MCF 10A (cell line): Measurements from ENCODE around the gene CLCN4. TPM values are rescaled to one million over a fixed set of nuclear protein-coding genes. Genes with fewer than 3 reads are reported as not detected.

ENCODE experiments used
- BruUV-seq: library from RNA; stranded (reverse); fragments of 400-500 nt; replicated peaks from 2 replicates; lab custom pipeline; 2021; lab: Mats Ljungman, UMichigan
- CTCF ChIA-PET: fragments of 300-600 bp; sonication (Branson Sonifier 250); formaldehyde crosslinking; extraction: SDS; loops from one replicate; lab custom pipeline; 2021; ENCODE audit warnings: antibody characterized with exemption, inconsistent platforms; lab: Yijun Ruan, JAX
- POLR2A ChIA-PET: fragments of 300-600, 350-650 bp; sonication (Branson Sonifier 250); formaldehyde crosslinking; extraction: SDS; loops from one replicate; lab custom pipeline; 2020; ENCODE audit warnings: antibody characterized with exemption, inconsistent platforms; lab: Yijun Ruan, JAX
- DNase-seq: peaks from one replicate; pipeline ENCODE4 v3.0.0-alpha.2; 2018; ENCODE audit not compliant: unreplicated experiment
- H3K27ac Mint-ChIP-seq: one replicate; pipeline ENCODE4 v1.8.0; 2022; ENCODE audit warnings: mild to moderate bottlenecking, low read depth, mixed read lengths; ENCODE audit not compliant: unreplicated experiment
- H3K27me3 Mint-ChIP-seq: one replicate; pipeline ENCODE4 v1.8.0; 2022; ENCODE audit warnings: mixed read lengths; ENCODE audit not compliant: insufficient read depth, unreplicated experiment
- H3K36me3 Mint-ChIP-seq: one replicate; pipeline ENCODE4 v1.8.0; 2022; ENCODE audit warnings: mild to moderate bottlenecking, moderate library complexity, mixed read lengths; ENCODE audit not compliant: insufficient read depth, unreplicated experiment
- H3K4me1 Mint-ChIP-seq: one replicate; pipeline ENCODE4 v1.8.0; 2022; ENCODE audit warnings: mixed read lengths; ENCODE audit not compliant: insufficient read depth, unreplicated experiment
- H3K4me3 Mint-ChIP-seq: one replicate; pipeline ENCODE4 v1.8.0; 2022; ENCODE audit warnings: mild to moderate bottlenecking, moderate library complexity, mixed read lengths; ENCODE audit not compliant: unreplicated experiment
- H3K9me3 Mint-ChIP-seq: one replicate; pipeline ENCODE4 v1.8.0; 2022; ENCODE audit warnings: mixed read lengths; ENCODE audit not compliant: unreplicated experiment
- intact Hi-C: fragments of 100-400 bp; cut with micrococcal nuclease; formaldehyde crosslinking; loops from 2 replicates; pipeline ENCODE4 v1.14.1; 2022
- total RNA-seq: library from RNA; stranded (reverse); gene quantifications from 2 replicates; pipeline ENCODE4 v1.2.3, GENCODE V29; 2022
- TF ChIP-seq, protein P1 (sequence below): fragments of 200-600 bp; IDR thresholded peaks from one replicate; pipeline ENCODE4 v1.8.0; 2022; ENCODE audit warnings: antibody characterized with exemption, mild to moderate bottlenecking; ENCODE audit not compliant: unreplicated experiment

CLCN4 gene
- total RNA-seq, 1 experiment from 2014 or later, result 7.3 TPM

DNA sequence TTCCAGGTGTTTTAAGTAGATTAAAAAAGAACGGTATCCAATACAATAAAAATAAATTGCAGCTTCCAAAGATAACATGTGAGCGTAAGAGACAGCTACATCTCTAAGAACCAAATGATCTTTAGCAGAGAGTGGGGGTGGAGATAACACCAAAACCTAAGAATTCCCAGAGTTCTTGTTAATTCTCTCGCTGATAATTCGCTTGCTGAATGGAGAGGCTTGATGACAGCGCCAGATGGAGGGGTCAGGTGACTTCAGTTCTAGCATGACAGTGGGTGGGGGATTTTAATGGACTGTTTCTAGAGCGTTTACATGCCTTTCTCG, 2.3 kb downstream of the CLCN4 start:
- no peaks in the 10 kb centered on the region for H3K9me3 Mint-ChIP-seq
- peaks cover 16% of the 10 kb centered on the region for H3K27me3 Mint-ChIP-seq
- peak overlapping the region; percentile 16 for H3K4me3 Mint-ChIP-seq
- no peak overlapping the region for H3K27ac Mint-ChIP-seq
- peaks cover 7% of the 10 kb centered on the region for H3K4me1 Mint-ChIP-seq
- ChIA-PET POLR2A (no interaction called here), CTCF (interaction anchor here (0.6 kb wide), 1 partner anchor 944 kb away, joined by 3 read pairs; no protein-coding TSS in a partner anchor)
- no peaks in the 10 kb centered on the region for H3K36me3 Mint-ChIP-seq
- BruUV-seq, result no TSS peak
- intact Hi-C loops, result no loop called here
- DNase-seq, result no peak
- TF ChIP-seq, protein P1, sequence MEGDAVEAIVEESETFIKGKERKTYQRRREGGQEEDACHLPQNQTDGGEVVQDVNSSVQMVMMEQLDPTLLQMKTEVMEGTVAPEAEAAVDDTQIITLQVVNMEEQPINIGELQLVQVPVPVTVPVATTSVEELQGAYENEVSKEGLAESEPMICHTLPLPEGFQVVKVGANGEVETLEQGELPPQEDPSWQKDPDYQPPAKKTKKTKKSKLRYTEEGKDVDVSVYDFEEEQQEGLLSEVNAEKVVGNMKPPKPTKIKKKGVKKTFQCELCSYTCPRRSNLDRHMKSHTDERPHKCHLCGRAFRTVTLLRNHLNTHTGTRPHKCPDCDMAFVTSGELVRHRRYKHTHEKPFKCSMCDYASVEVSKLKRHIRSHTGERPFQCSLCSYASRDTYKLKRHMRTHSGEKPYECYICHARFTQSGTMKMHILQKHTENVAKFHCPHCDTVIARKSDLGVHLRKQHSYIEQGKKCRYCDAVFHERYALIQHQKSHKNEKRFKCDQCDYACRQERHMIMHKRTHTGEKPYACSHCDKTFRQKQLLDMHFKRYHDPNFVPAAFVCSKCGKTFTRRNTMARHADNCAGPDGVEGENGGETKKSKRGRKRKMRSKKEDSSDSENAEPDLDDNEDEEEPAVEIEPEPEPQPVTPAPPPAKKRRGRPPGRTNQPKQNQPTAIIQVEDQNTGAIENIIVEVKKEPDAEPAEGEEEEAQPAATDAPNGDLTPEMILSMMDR, result no peak

- DNase-seq, result no peak
- H3K4me3 Mint-ChIP-seq, result no peak overlapping the region
- peaks cover 7% of the 10 kb centered on the region for H3K4me1 Mint-ChIP-seq
- BruUV-seq, result no TSS peak
- intact Hi-C loops, result no loop called here
- H3K36me3 Mint-ChIP-seq, result no peaks in the 10 kb centered on the region
- CTCF ChIA-PET, result no interaction called here
- H3K27me3 Mint-ChIP-seq, result peaks cover 16% of the 10 kb centered on the region
- no peaks in the 10 kb centered on the region for H3K9me3 Mint-ChIP-seq
- TF ChIP-seq, protein P1, result no peak
- no peak overlapping the region for H3K27ac Mint-ChIP-seq
- POLR2A ChIA-PET, result interaction anchor here (0.7 to 0.8 kb wide), 2 partner anchors 9 to 781 kb away, joined by 3 to 4 read pairs; no protein-coding TSS in a partner anchor
Observed at GRCh38 chrX:10160211-10160610, 3.4 kb downstream of the CLCN4 start.

GRCh38 chrX:10163031-10163430, 6.3 kb downstream of the CLCN4 start:
- Mint-ChIP-seq H3K4me1 (no peaks in the 10 kb centered on the region), H3K4me3 (no peak overlapping the region), H3K36me3 (no peaks in the 10 kb centered on the region), H3K9me3 (no peaks in the 10 kb centered on the region), H3K27ac (no peak overlapping the region), H3K27me3 (peaks cover 16% of the 10 kb centered on the region)
- BruUV-seq, result no TSS peak
- ChIA-PET POLR2A (no interaction called here), CTCF (no interaction called here)
- TF ChIP-seq, protein P1, result no peak
- intact Hi-C loops, result no loop called here
- no peak for DNase-seq

DNA sequence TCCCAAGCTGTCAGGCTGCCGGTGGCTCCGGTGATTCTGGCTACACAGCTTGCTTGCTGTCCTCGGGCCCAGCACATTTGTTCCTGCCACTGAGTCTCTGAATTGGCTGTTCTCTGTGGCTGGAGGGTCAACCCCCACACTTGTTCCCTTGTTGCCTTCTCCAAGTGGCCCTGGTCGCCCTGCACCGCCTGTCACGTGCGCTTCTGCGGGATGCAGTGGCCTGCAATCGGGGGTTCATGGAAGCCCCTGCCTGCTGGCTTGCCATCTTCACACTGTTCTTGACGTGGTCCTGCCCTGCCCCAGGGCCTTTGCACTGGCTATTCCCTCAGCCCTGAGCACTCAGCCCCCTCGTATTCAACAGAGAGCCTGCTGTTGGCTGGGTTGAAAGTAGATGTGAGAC, 8.1 kb downstream of the CLCN4 start:
- H3K27me3 Mint-ChIP-seq, result peaks cover 16% of the 10 kb centered on the region
- ChIA-PET POLR2A (interaction anchor here (0.5 kb wide), 1 partner anchor 599 kb away, joined by 3 read pairs; no protein-coding TSS in a partner anchor), CTCF (no interaction called here)
- no TSS peak for BruUV-seq
- no peak for DNase-seq
- H3K27ac Mint-ChIP-seq, result no peak overlapping the region
- H3K4me3 Mint-ChIP-seq, result no peak overlapping the region
- TF ChIP-seq, protein P1, result no peak
- H3K36me3 Mint-ChIP-seq, result no peaks in the 10 kb centered on the region
- intact Hi-C loops, result no loop called here
- no peaks in the 10 kb centered on the region for H3K9me3 Mint-ChIP-seq
- no peaks in the 10 kb centered on the region for H3K4me1 Mint-ChIP-seq
